Calu3 (cell line): ENCODE results near the gene SCUBE2. TPM values are rescaled to one million over a fixed set of nuclear protein-coding genes. Genes with fewer than 3 reads are reported as not detected.
"Not testable (repeated sequence)": the region's sequence is repeated elsewhere in the genome, so short reads cannot be mapped to it uniquely, and the experiment has no call there.

Experiments used
- BruUV-seq: library from RNA; stranded (reverse); fragments of 400-500 nt; replicated peaks from 2 replicates; lab custom pipeline; 2021; lab: Mats Ljungman, UMichigan
- CTCF ChIA-PET: fragments of 300-600 bp; sonication (Branson Sonifier 250); formaldehyde crosslinking; loops from one replicate; lab custom pipeline; 2022; ENCODE audit warnings: antibody characterized with exemption; lab: Charles Lee
- DNase-seq: peaks from one replicate; pipeline ENCODE4 v3.0.0; 2022
- H3K27ac Mint-ChIP-seq: one replicate; pipeline ENCODE4 v1.8.0; 2022; ENCODE audit warnings: mixed read lengths; ENCODE audit not compliant: unreplicated experiment
- H3K27me3 Mint-ChIP-seq: one replicate; pipeline ENCODE4 v1.8.0; 2022; ENCODE audit warnings: mixed read lengths; ENCODE audit not compliant: unreplicated experiment
- H3K36me3 Mint-ChIP-seq: one replicate; pipeline ENCODE4 v1.8.0; 2022; ENCODE audit warnings: mild to moderate bottlenecking, moderate library complexity, mixed read lengths; ENCODE audit not compliant: insufficient read depth, unreplicated experiment
- H3K4me1 Mint-ChIP-seq: one replicate; pipeline ENCODE4 v1.8.0; 2022; ENCODE audit warnings: mild to moderate bottlenecking, low read depth, mixed read lengths; ENCODE audit not compliant: unreplicated experiment
- H3K4me3 Mint-ChIP-seq: one replicate; pipeline ENCODE4 v1.8.0; 2022; ENCODE audit warnings: mild to moderate bottlenecking, low read depth, moderate library complexity, mixed read lengths; ENCODE audit not compliant: unreplicated experiment
- H3K9me3 Mint-ChIP-seq: one replicate; pipeline ENCODE4 v1.8.0; 2022; ENCODE audit warnings: low read depth, mixed read lengths; ENCODE audit not compliant: unreplicated experiment
- CTCF ChIP-seq: fragments of 200-600 bp; IDR thresholded peaks from one replicate; pipeline ENCODE4 v1.8.0; 2022; ENCODE audit warnings: antibody characterized with exemption; ENCODE audit not compliant: unreplicated experiment
- intact Hi-C: fragments of 100-400 bp; cut with micrococcal nuclease; formaldehyde crosslinking; loops from one replicate; pipeline ENCODE4 v1.10.0; 2022; ENCODE audit not compliant: unreplicated experiment
- total RNA-seq: library from RNA; stranded (reverse); gene quantifications from 2 replicates; pipeline ENCODE4 v1.2.3, GENCODE V29; 2022

SCUBE2 gene
- total RNA-seq, 1 experiment from 2014 or later: not detected

- H3K36me3 Mint-ChIP-seq: no peaks in the 10 kb centered on the region
- no peaks in the 10 kb centered on the region for H3K9me3 Mint-ChIP-seq
- H3K27me3 Mint-ChIP-seq: peaks cover 56% of the 10 kb centered on the region
- no peak for DNase-seq
- H3K4me1 Mint-ChIP-seq: no peaks in the 10 kb centered on the region
- BruUV-seq: no TSS peak
- H3K4me3 Mint-ChIP-seq: no peak overlapping the region
- no peak overlapping the region for H3K27ac Mint-ChIP-seq
- intact Hi-C loops: loop anchor here (1.0 to 5.0 kb wide), 3 partner anchors 107 to 492 kb away; no protein-coding TSS in a partner anchor
- TF ChIP-seq CTCF: no peak
- CTCF ChIA-PET: interaction anchor here (0.5 to 2.0 kb wide), 3 partner anchors 21 to 123 kb away, joined by 4 to 62 read pairs (median 5); no protein-coding TSS in a partner anchor
Observed at GRCh38 chr11:9014826-9015225, 76.6 kb downstream of the SCUBE2 start.

GRCh38 chr11:9013373-9013772 is 78.0 kb downstream of the SCUBE2 start:
- Mint-ChIP-seq H3K36me3 (no peaks in the 10 kb centered on the region), H3K4me3 (no peak overlapping the region), H3K27me3 (peaks cover 62% of the 10 kb centered on the region), H3K27ac (no peak overlapping the region), H3K4me1 (no peaks in the 10 kb centered on the region), H3K9me3 (no peaks in the 10 kb centered on the region)
- CTCF ChIA-PET: no interaction called here
- no TSS peak for BruUV-seq
- intact Hi-C loops: no loop called here
- TF ChIP-seq CTCF: no peak
- no peak for DNase-seq

GRCh38 chr11:9009538-9009937 is 81.9 kb downstream of the SCUBE2 start:
- intact Hi-C loops, DNase-seq, H3K9me3 Mint-ChIP-seq, BruUV-seq, CTCF ChIA-PET, H3K27ac Mint-ChIP-seq, H3K4me1 Mint-ChIP-seq, H3K4me3 Mint-ChIP-seq: not testable (repeated sequence)
- peaks cover 92% of the 10 kb centered on the region for H3K27me3 Mint-ChIP-seq
- H3K36me3 Mint-ChIP-seq: peaks cover 10% of the 10 kb centered on the region

- CTCF ChIA-PET: interaction anchor here (0.7 kb wide), 1 partner anchor 23 kb away, joined by 3 read pairs; no protein-coding TSS in a partner anchor
Observed at GRCh38 chr11:9008661-9009060, 82.7 kb downstream of the SCUBE2 start.

More at GRCh38 chr11:9008661-9009060, 82.7 kb downstream of the SCUBE2 start:
- H3K4me1 Mint-ChIP-seq: no peaks in the 10 kb centered on the region
- peaks cover 15% of the 10 kb centered on the region for H3K36me3 Mint-ChIP-seq
- DNase-seq: no peak
- no peak for TF ChIP-seq CTCF
- no TSS peak for BruUV-seq
- H3K9me3 Mint-ChIP-seq: no peaks in the 10 kb centered on the region
- intact Hi-C loops: no loop called here
- H3K27me3 Mint-ChIP-seq: peaks cover 93% of the 10 kb centered on the region
- H3K27ac Mint-ChIP-seq: no peak overlapping the region
- H3K4me3 Mint-ChIP-seq: no peak overlapping the region
